ENCODE data around the gene TRPM1. TPM values are rescaled to one million over a fixed set of nuclear protein-coding genes. Genes with fewer than 3 reads are reported as not detected.

The TRPM1 gene
- total RNA-seq, 1 donor from 2014 or later, result not detected

- Mint-ChIP-seq H3K9me3 (ENCODE audit: unreplicated experiment) (no peaks in the 10 kb centered on the region), H3K36me3 (ENCODE audit: unreplicated experiment) (peaks cover 62% of the 10 kb centered on the region), H3K4me1 (ENCODE audit: unreplicated experiment) (peaks cover 21% of the 10 kb centered on the region), H3K27me3 (ENCODE audit: unreplicated experiment) (no peaks in the 10 kb centered on the region), H3K4me3 (ENCODE audit: unreplicated experiment) (no peak overlapping the region), H3K27ac (ENCODE audit: unreplicated experiment) (no peak overlapping the region)
- TF ChIP-seq, protein P1, sequence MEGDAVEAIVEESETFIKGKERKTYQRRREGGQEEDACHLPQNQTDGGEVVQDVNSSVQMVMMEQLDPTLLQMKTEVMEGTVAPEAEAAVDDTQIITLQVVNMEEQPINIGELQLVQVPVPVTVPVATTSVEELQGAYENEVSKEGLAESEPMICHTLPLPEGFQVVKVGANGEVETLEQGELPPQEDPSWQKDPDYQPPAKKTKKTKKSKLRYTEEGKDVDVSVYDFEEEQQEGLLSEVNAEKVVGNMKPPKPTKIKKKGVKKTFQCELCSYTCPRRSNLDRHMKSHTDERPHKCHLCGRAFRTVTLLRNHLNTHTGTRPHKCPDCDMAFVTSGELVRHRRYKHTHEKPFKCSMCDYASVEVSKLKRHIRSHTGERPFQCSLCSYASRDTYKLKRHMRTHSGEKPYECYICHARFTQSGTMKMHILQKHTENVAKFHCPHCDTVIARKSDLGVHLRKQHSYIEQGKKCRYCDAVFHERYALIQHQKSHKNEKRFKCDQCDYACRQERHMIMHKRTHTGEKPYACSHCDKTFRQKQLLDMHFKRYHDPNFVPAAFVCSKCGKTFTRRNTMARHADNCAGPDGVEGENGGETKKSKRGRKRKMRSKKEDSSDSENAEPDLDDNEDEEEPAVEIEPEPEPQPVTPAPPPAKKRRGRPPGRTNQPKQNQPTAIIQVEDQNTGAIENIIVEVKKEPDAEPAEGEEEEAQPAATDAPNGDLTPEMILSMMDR (IDR thresholded peaks at IDR 0.05), result no peak
- no peak for DNase-seq (ENCODE audit: extremely low spot score, unreplicated experiment)
Measured at GRCh38 chr15:30954674-30955073, 146.9 kb downstream of the TRPM1 start.

DNA sequence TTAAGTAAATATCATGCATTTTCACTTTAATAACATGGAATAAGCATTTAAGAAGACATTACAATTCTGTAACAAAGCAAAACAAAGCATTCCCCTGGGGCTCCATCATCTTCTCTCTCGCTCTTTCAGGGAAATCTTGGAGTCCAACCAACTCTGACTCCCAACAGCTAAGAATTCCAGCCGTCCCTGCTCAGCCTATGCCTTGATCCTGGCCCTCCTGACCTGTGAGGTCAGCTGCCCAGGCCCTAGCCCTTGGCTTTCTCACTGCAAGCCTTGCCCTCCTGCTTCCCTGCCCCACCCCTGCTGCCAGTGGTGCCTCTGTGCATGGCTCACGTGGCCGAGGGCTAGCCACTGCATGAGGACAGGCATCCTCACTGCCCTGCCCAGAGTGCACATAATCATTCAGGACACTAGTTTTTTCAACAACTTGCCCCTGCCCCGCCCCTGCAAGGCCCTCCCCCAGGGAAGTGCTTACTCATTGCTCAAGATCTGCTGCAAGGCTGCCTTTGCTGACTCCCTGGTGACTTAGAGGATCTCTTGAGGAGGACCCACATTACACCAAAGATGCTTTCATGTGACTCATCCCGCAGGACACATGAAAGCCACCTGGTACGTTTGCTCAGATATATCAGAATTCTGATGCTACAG, 147.7 kb downstream of the TRPM1 start:
- Mint-ChIP-seq H3K27me3 (ENCODE audit: unreplicated experiment) (no peaks in the 10 kb centered on the region), H3K4me1 (ENCODE audit: unreplicated experiment) (peaks cover 21% of the 10 kb centered on the region), H3K27ac (ENCODE audit: unreplicated experiment) (peak overlapping the region; percentile 70), H3K4me3 (ENCODE audit: unreplicated experiment) (no peak overlapping the region), H3K9me3 (ENCODE audit: unreplicated experiment) (peaks cover 5% of the 10 kb centered on the region), H3K36me3 (ENCODE audit: unreplicated experiment) (peaks cover 63% of the 10 kb centered on the region)
- TF ChIP-seq, protein P1 (IDR thresholded peaks at IDR 0.05), result no peak
- no peak for DNase-seq (ENCODE audit: extremely low spot score, unreplicated experiment)

- Mint-ChIP-seq H3K27me3 (ENCODE audit: unreplicated experiment) (no peaks in the 10 kb centered on the region), H3K36me3 (ENCODE audit: unreplicated experiment) (peaks cover 69% of the 10 kb centered on the region), H3K4me3 (ENCODE audit: unreplicated experiment) (no peak overlapping the region), H3K4me1 (ENCODE audit: unreplicated experiment) (peaks cover 21% of the 10 kb centered on the region), H3K27ac (ENCODE audit: unreplicated experiment) (peak overlapping the region; percentile 27), H3K9me3 (ENCODE audit: unreplicated experiment) (peaks cover 5% of the 10 kb centered on the region)
- TF ChIP-seq, protein P1 (IDR thresholded peaks at IDR 0.05), result no peak
- DNase-seq (ENCODE audit: extremely low spot score, unreplicated experiment), result no peak
Measured at GRCh38 chr15:30953183-30953582, 148.3 kb downstream of the TRPM1 start.

Small RNAs within 50 kb of the gene (microRNA-seq; reads per million reads assigned to microRNA genes)
- not detected for gene MIR211 (ENCODE audit: unreplicated experiment)

Other genes with a start within 250 kb of the TRPM1 start
- gene FAN1, start 197.8 kb downstream of the TRPM1 start, total RNA-seq, result 21.5 and 24.1 TPM in 2 replicates
- gene MTMR10, start 110.1 kb downstream of the TRPM1 start, total RNA-seq, result 23.3 and 23.7 TPM in 2 replicates
- gene KLF13, start 225.1 kb upstream of the TRPM1 start, total RNA-seq, result 54.5 and 57.7 TPM in 2 replicates

Data from osteocyte (in vitro differentiated cells).